GM23338 (cell line): ENCODE data around the gene ECHDC3. TPM values are rescaled to one million over a fixed set of nuclear protein-coding genes. Genes with fewer than 3 reads are reported as not detected.

ENCODE experiments used
- ATAC-seq: fragments of 200-7000 bp; cut with Tn5 transposase; 3 replicates; pipeline ENCODE4 v1.9.1; 2020
- DNase-seq: peaks from one replicate; pipeline ENCODE4 v3.0.0-alpha.2; 2015; ENCODE audit warnings: low spot score
- H2AFZ ChIP-seq: fragments of 200-600 bp; sonication (generic); 2 replicates; pipeline ENCODE4 v1.8.0; 2016; ENCODE audit warnings: antibody characterized with exemption, mild to moderate bottlenecking, moderate library complexity
- H3F3A ChIP-seq: fragments of 200-600 bp; sonication (generic); replicated peaks from 2 replicates; pipeline ENCODE4 v1.8.0; 2017; ENCODE audit warnings: antibody characterized with exemption, mixed run types, low read depth
- H3K27ac ChIP-seq: fragments of 200-600 bp; sonication (generic); 2 replicates; pipeline ENCODE4 v1.6.1; 2016; ENCODE audit warnings: low read depth
- H3K27me3 ChIP-seq: fragments of 200-600 bp; sonication (generic); 2 replicates; pipeline ENCODE4 v1.8.0; 2016; ENCODE audit warnings: mild to moderate bottlenecking, mixed run types, moderate library complexity; ENCODE audit not compliant: insufficient read depth
- H3K36me3 ChIP-seq: fragments of 200-600 bp; sonication (generic); 2 replicates; pipeline ENCODE4 v1.8.0; 2016; ENCODE audit warnings: mild to moderate bottlenecking; ENCODE audit not compliant: insufficient read depth
- H3K4me1 ChIP-seq: fragments of 200-600 bp; sonication (generic); 2 replicates; pipeline ENCODE4 v1.8.0; 2016; ENCODE audit warnings: mild to moderate bottlenecking, moderate library complexity; ENCODE audit not compliant: insufficient read depth
- H3K4me2 ChIP-seq: fragments of 200-600 bp; sonication (generic); 2 replicates; pipeline ENCODE4 v1.7.1; 2017; ENCODE audit warnings: mixed run types
- H3K4me3 ChIP-seq: fragments of 200-600 bp; sonication (generic); 2 replicates; pipeline ENCODE4 v1.6.1; 2016; ENCODE audit warnings: mixed run types
- H3K79me2 ChIP-seq: fragments of 200-600 bp; sonication (generic); replicated peaks from 2 replicates; pipeline ENCODE4 v1.8.0; 2017; ENCODE audit warnings: mild to moderate bottlenecking; ENCODE audit not compliant: insufficient read depth
- H3K9me2 ChIP-seq: fragments of 200-600 bp; sonication (generic); 2 replicates; pipeline ENCODE4 v1.8.0; 2017; ENCODE audit not compliant: insufficient read depth
- H4K20me1 ChIP-seq: fragments of 200-600 bp; sonication (generic); replicated peaks from 2 replicates; pipeline ENCODE4 v1.8.0; 2017; ENCODE audit warnings: mild to moderate bottlenecking; ENCODE audit not compliant: insufficient read depth
- H3K27ac Mint-ChIP-seq: 2 replicates; pipeline ENCODE4 v1.8.0; 2020; ENCODE audit warnings: inconsistent platforms, mild to moderate bottlenecking, moderate library complexity, mixed read lengths
- H3K27me3 Mint-ChIP-seq: 3 replicates; pipeline ENCODE4 v1.8.0; 2022; ENCODE audit warnings: low read depth, mild to moderate bottlenecking, moderate library complexity, mixed read lengths, inconsistent platforms; ENCODE audit not compliant: insufficient read depth, poor library complexity
- H3K36me3 Mint-ChIP-seq: 3 replicates; pipeline ENCODE4 v1.8.0; 2021; ENCODE audit warnings: low read depth, mild to moderate bottlenecking, inconsistent platforms, moderate library complexity, mixed read lengths
- H3K4me1 Mint-ChIP-seq: 3 replicates; pipeline ENCODE4 v1.8.0; 2020; ENCODE audit warnings: mild to moderate bottlenecking, inconsistent platforms, mixed read lengths
- H3K4me3 Mint-ChIP-seq: 3 replicates; pipeline ENCODE4 v1.8.0; 2021; ENCODE audit warnings: moderate library complexity, mild to moderate bottlenecking, inconsistent platforms, mixed read lengths
- H3K9me3 Mint-ChIP-seq: 3 replicates; pipeline ENCODE4 v1.8.0; 2020; ENCODE audit warnings: moderate library complexity, mild to moderate bottlenecking, inconsistent platforms, mixed read lengths
- CREB1 ChIP-seq: fragments of 250-450 bp; sonication (Bioruptor Pico); IDR thresholded peaks from 2 replicates; pipeline ENCODE4 v1.5.0; 2020; ENCODE audit warnings: low read depth, mild to moderate bottlenecking, moderate library complexity
- CTCF ChIP-seq, 2 experiments: fragments of 200-600 bp in 1 of 2; sonication (generic) in 1 of 2; conservative IDR thresholded peaks; 2 replicates each; pipeline versions ENCODE4 v1.5.1 to v1.6.1; 2016 to 2017; ENCODE audit warnings: antibody characterized with exemption in 2 of 2, low read depth in 2 of 2, mild to moderate bottlenecking in 2 of 2, moderate library complexity in 1 of 2
- ETS1 ChIP-seq: IDR thresholded peaks from 2 replicates; pipeline ENCODE4 v1.6.1; 2016; ENCODE audit warnings: antibody characterized with exemption
- STAT1 ChIP-seq: IDR thresholded peaks from one replicate; pipeline ENCODE4 v1.6.1; 2016; ENCODE audit warnings: antibody characterized with exemption; ENCODE audit not compliant: unreplicated experiment
- ZNF331 ChIP-seq: fragments of 250-450 bp; sonication (Bioruptor Pico); IDR thresholded peaks from 2 replicates; pipeline ENCODE4 v1.5.0; 2020; ENCODE audit warnings: low read depth, mild to moderate bottlenecking, moderate library complexity
- ZNF462 ChIP-seq: fragments of 250-450 bp; sonication (Bioruptor Pico); IDR thresholded peaks from 2 replicates; pipeline ENCODE4 v1.5.0; 2020; ENCODE audit warnings: mild to moderate bottlenecking, moderate library complexity
- polyA plus RNA-seq: library from polyadenylated mRNA; unstranded; fragments of >200 nt; fragmentation: Nextera tagmentation; extraction: Ambion mirVana; gene quantifications from 2 replicates; pipeline ENCODE4 v1.2.1, GENCODE V29; 2016
- total RNA-seq: library from RNA; depleted of rRNA; stranded (reverse); fragments of >200 nt; shearing (Covaris generic); gene quantifications from 2 replicates; pipeline ENCODE4 v1.2.3, GENCODE V29; 2014

The ECHDC3 gene
- total and polyA plus RNA-seq, 2 experiments from 2014 or later, result 16.3 to 50.1 TPM

GRCh38 chr10:11740907-11741306, 1.3 kb upstream of the ECHDC3 start (continued):
- TF ChIP-seq ZNF462 (no peak), ZNF331 (CRISPR knock-in tag) (no peak), CTCF (conservative IDR thresholded peaks at IDR 0.05; ENCODE audit: low read depth in 2 of 2) (no peak)

- DNase-seq (no peak), ATAC-seq (no peak)
- H3K4me3 Mint-ChIP-seq, result peak overlapping the region; percentile 65
- Histone ChIP-seq H3K79me2 (0 out of 2 replicates have a peak, but pooled peaks cover 3% of the 10 kb centered on the region), H3K36me3 (peaks cover 3% of the 10 kb centered on the region; the same call in 1 of the 2 replicates), H4K20me1 (no peaks in the 10 kb centered on the region), H3F3A (0 out of 2 replicates have a peak, but pooled peaks cover 6% of the 10 kb centered on the region), H3K4me1 (peaks cover 4% of the 10 kb centered on the region; the same call in 1 of the 2 replicates), H2AFZ (peak overlapping the region; percentile 94), H3K4me3 (peak overlapping the region; percentile 50), H3K4me2 (peak overlapping the region; percentile 79), H3K27ac (peak overlapping the region; percentile 59; the same call in 1 of the 2 replicates), H3K27me3 (peaks cover 4% of the 10 kb centered on the region; the same call in 1 of the 2 replicates), H3K9me2 (peaks cover 7% of the 10 kb centered on the region; the same call in 1 of the 2 replicates)
- peaks cover 28% of the 10 kb centered on the region for H3K27me3 Mint-ChIP-seq
- H3K4me1 Mint-ChIP-seq, result peaks cover 17% of the 10 kb centered on the region
- H3K36me3 Mint-ChIP-seq, result peaks cover 29% of the 10 kb centered on the region
- H3K9me3 Mint-ChIP-seq, result peaks cover 21% of the 10 kb centered on the region
- no peak overlapping the region; the same call in 1 of the 2 replicates for H3K27ac Mint-ChIP-seq
- TF ChIP-seq STAT1 (no peak), ZNF462 (no peak), ETS1 (no peak), CREB1 (CRISPR knock-in tag) (no peak)
These were observed 574 bp upstream of the ECHDC3 start for GRCh38 chr10:11741608-11742007.
